Astrocyte (in vitro differentiated cells and primary cell): ENCODE measurements around the gene HEXB. TPM values are rescaled to one million over a fixed set of nuclear protein-coding genes. Genes with fewer than 3 reads are reported as not detected.

Experiments used
- DNase-seq: peaks from one replicate; pipeline ENCODE4 v3.0.0-alpha.2; 2010; ENCODE audit warnings: low read depth
- FAIRE-seq: peaks from 2 replicates; lab custom pipeline; 2011; peaks lifted over from hg19 to GRCh38; lab: Jason Lieb, UNC
- H2AFZ ChIP-seq: 2 replicates; pipeline ENCODE4 v1.6.0; 2012; ENCODE audit warnings: low read depth, low read length, inconsistent platforms
- H3K27ac ChIP-seq: 2 replicates; pipeline ENCODE4 v1.5.1; 2011; ENCODE audit warnings: low read depth, low read length, inconsistent platforms
- H3K27me3 ChIP-seq: 2 replicates; pipeline ENCODE4 v1.6.0; 2011; ENCODE audit warnings: low read length, inconsistent platforms; ENCODE audit not compliant: insufficient read depth
- H3K36me3 ChIP-seq: 2 replicates; pipeline ENCODE4 v1.5.1; 2011; ENCODE audit warnings: low read length, inconsistent platforms; ENCODE audit not compliant: insufficient read depth
- H3K4me1 ChIP-seq: 2 replicates; pipeline ENCODE4 v1.5.1; 2011; ENCODE audit warnings: low read length, inconsistent platforms; ENCODE audit not compliant: insufficient read depth
- H3K4me2 ChIP-seq: 2 replicates; pipeline ENCODE4 v1.6.0; 2012; ENCODE audit warnings: low read length, inconsistent platforms
- H3K4me3 ChIP-seq: 2 replicates; pipeline ENCODE4 v1.5.1; 2011; ENCODE audit warnings: low read depth, mild to moderate bottlenecking, low read length, inconsistent platforms; ENCODE audit not compliant: insufficient read depth
- H3K79me2 ChIP-seq: 2 replicates; pipeline ENCODE4 v1.6.0; 2012; ENCODE audit warnings: mild to moderate bottlenecking, low read length, inconsistent platforms; ENCODE audit not compliant: insufficient read depth
- H3K9ac ChIP-seq: 2 replicates; pipeline ENCODE4 v1.6.0; 2012; ENCODE audit warnings: mild to moderate bottlenecking, low read length, inconsistent platforms
- H3K9me3 ChIP-seq: 2 replicates; pipeline ENCODE4 v1.5.1; 2012; ENCODE audit warnings: low read depth, mild to moderate bottlenecking, low read length, inconsistent platforms; ENCODE audit not compliant: insufficient read depth
- H4K20me1 ChIP-seq: 2 replicates; pipeline ENCODE4 v1.6.0; 2012; ENCODE audit warnings: low read length, inconsistent platforms; ENCODE audit not compliant: insufficient read depth
- H3K27ac Mint-ChIP-seq: one replicate; pipeline ENCODE4 v1.8.0; 2021; ENCODE audit warnings: mild to moderate bottlenecking, mixed read lengths; ENCODE audit not compliant: unreplicated experiment
- H3K27me3 Mint-ChIP-seq: one replicate; pipeline ENCODE4 v1.8.0; 2021; ENCODE audit warnings: low read depth, mixed read lengths; ENCODE audit not compliant: unreplicated experiment
- H3K36me3 Mint-ChIP-seq: one replicate; pipeline ENCODE4 v1.8.0; 2021; ENCODE audit warnings: low read depth, mixed read lengths; ENCODE audit not compliant: unreplicated experiment
- H3K4me1 Mint-ChIP-seq: one replicate; pipeline ENCODE4 v1.8.0; 2021; ENCODE audit warnings: low read depth, mixed read lengths; ENCODE audit not compliant: unreplicated experiment
- H3K4me3 Mint-ChIP-seq: one replicate; pipeline ENCODE4 v1.8.0; 2021; ENCODE audit warnings: mild to moderate bottlenecking, moderate library complexity, mixed read lengths; ENCODE audit not compliant: unreplicated experiment
- H3K9me3 Mint-ChIP-seq: one replicate; pipeline ENCODE4 v1.8.0; 2021; ENCODE audit warnings: mild to moderate bottlenecking, mixed read lengths; ENCODE audit not compliant: unreplicated experiment
- CTCF ChIP-seq: IDR thresholded peaks from 2 replicates; pipeline ENCODE4 v1.5.1; 2011; ENCODE audit warnings: low read depth, mild to moderate bottlenecking, inconsistent platforms, low read length, moderate library complexity; ENCODE audit not compliant: insufficient read depth
- EZH2 ChIP-seq: IDR thresholded peaks from 2 replicates; pipeline ENCODE4 v1.6.1; 2012; ENCODE audit warnings: mild to moderate bottlenecking, low read length, inconsistent platforms; ENCODE audit not compliant: insufficient read depth
- total RNA-seq: library from RNA; stranded (reverse); gene quantifications from 2 replicates; pipeline ENCODE4 v1.2.1, GENCODE V29; 2021

Gene HEXB
- total RNA-seq, 1 donor from 2014 or later = 96.3 TPM

- H3K36me3 Mint-ChIP-seq = peaks cover 3% of the 10 kb centered on the region
- FAIRE-seq = no peak
- Histone ChIP-seq H3K9ac (peak overlapping the region; percentile 90), H3K27me3 (no peaks in the 10 kb centered on the region), H3K36me3 (peaks cover 14% of the 10 kb centered on the region), H3K27ac (peak overlapping the region; percentile 67), H2AFZ (peak overlapping the region; percentile 92), H4K20me1 (peaks cover 9% of the 10 kb centered on the region), H3K79me2 (peaks cover 53% of the 10 kb centered on the region), H3K4me3 (peak overlapping the region; percentile 98), H3K9me3 (no peaks in the 10 kb centered on the region), H3K4me2 (peak overlapping the region; percentile 94), H3K4me1 (peaks cover 10% of the 10 kb centered on the region)
- TF ChIP-seq EZH2 (no peak), CTCF (no peak)
- H3K27me3 Mint-ChIP-seq = no peaks in the 10 kb centered on the region
- peak overlapping the region; percentile 99 for H3K4me3 Mint-ChIP-seq
- no peaks in the 10 kb centered on the region for H3K9me3 Mint-ChIP-seq
- peak; percentile 50 for DNase-seq
- H3K4me1 Mint-ChIP-seq = peaks cover 17% of the 10 kb centered on the region
- peak overlapping the region; percentile 86 for H3K27ac Mint-ChIP-seq
These were observed 82.5 kb downstream of the HEXB start for GRCh38 chr5:74767579-74767913.

Other genes starting within 250 kb of the HEXB start
- 363 and 389 TPM in 2 replicates for gene ENC1, start 44.5 kb upstream of the HEXB start, total RNA-seq
- gene GFM2, start 81.9 kb downstream of the HEXB start, total RNA-seq = 36.1 and 38.9 TPM in 2 replicates
- gene NSA2, start 82.0 kb downstream of the HEXB start, total RNA-seq = 38.5 and 44.0 TPM in 2 replicates
- 9.1 and 11.9 TPM in 2 replicates for gene FAM169A, start 181.2 kb downstream of the HEXB start, total RNA-seq